GM12875 (cell line): ENCODE results near the gene CAD.

Source experiments
- H3K4me3 ChIP-seq: one replicate; pipeline ENCODE4 v1.5.1; 2011; ENCODE audit warnings: low read depth, low read length, control low read depth
- CTCF ChIP-seq: IDR thresholded peaks from 2 replicates; pipeline ENCODE4 v1.5.1; 2011; ENCODE audit warnings: low read depth, mild to moderate bottlenecking, control low read depth, inconsistent platforms, low read length, moderate library complexity, borderline replicate concordance; ENCODE audit not compliant: insufficient read depth

CAD gene

GRCh38 chr2:27240406-27240805, 23.2 kb downstream of the CAD start:
- no peak for TF ChIP-seq CTCF
- no peak overlapping the region for H3K4me3 ChIP-seq

GRCh38 chr2:27241761-27242613, 24.8 kb downstream of the CAD start:
- no peak for TF ChIP-seq CTCF
- H3K4me3 ChIP-seq = no peak overlapping the region

- no peak for TF ChIP-seq CTCF
- no peak overlapping the region for H3K4me3 ChIP-seq
Observed at GRCh38 chr2:27242614-27242951, 25.4 kb downstream of the CAD start.

- H3K4me3 ChIP-seq = no peak overlapping the region
- TF ChIP-seq CTCF = no peak
Observed at GRCh38 chr2:27243391-27244130, 26.4 kb downstream of the CAD start.

GRCh38 chr2:27245116-27245515, 27.9 kb downstream of the CAD start:
- H3K4me3 ChIP-seq = no peak overlapping the region
- no peak for TF ChIP-seq CTCF

GRCh38 chr2:27245626-27246025, 28.5 kb downstream of the CAD start:
- H3K4me3 ChIP-seq = no peak overlapping the region
- TF ChIP-seq CTCF = no peak

GRCh38 chr2:27247893-27248292, 30.7 kb downstream of the CAD start:
- H3K4me3 ChIP-seq = no peak overlapping the region
- TF ChIP-seq CTCF = no peak
